HepG2 (cell line): Measurements from ENCODE around the gene CLEC16A. TPM values are rescaled to one million over a fixed set of nuclear protein-coding genes. Genes with fewer than 3 reads are reported as not detected.

Experiments used
- ATAC-seq: fragments of 200-7000 bp; cut with Tn5 transposase; 3 replicates; pipeline ENCODE4 v1.9.1; 2020; ENCODE audit warnings: mild to moderate bottlenecking, moderate library complexity
- BruUV-seq: library from RNA; stranded (reverse); fragments of 400-500 nt; replicated peaks from 2 replicates; lab custom pipeline; 2021; lab: Mats Ljungman, UMichigan
- CTCF ChIA-PET: fragments of 300-600 bp; formaldehyde crosslinking; extraction: SDS; loops from one replicate; lab custom pipeline; 2021; ENCODE audit warnings: low total read pairs, inconsistent platforms, low intra/inter-chr PET ratio; lab: Yijun Ruan, JAX
- POLR2A ChIA-PET: fragments of 350-600 bp; sonication (Branson Sonifier 250); formaldehyde crosslinking; loops from one replicate; lab custom pipeline; 2020; ENCODE audit warnings: antibody characterized with exemption, inconsistent platforms; lab: Yijun Ruan, JAX
- DNase-seq: peaks from one replicate; pipeline ENCODE4 v3.0.0-alpha.2; 2015; ENCODE audit warnings: low spot score
- FAIRE-seq: peaks from 3 replicates; lab custom pipeline; 2011; peaks lifted over from hg19 to GRCh38; lab: Jason Lieb, UNC
- H2AFZ ChIP-seq: one replicate; pipeline ENCODE4 v1.6.1; 2011; ENCODE audit warnings: low read length, inconsistent platforms
- H3K27ac ChIP-seq: fragments of 300-600 bp; 3 replicates; pipeline ENCODE4 v1.8.0; 2011; ENCODE audit warnings: mixed run types, mild to moderate bottlenecking, mixed read lengths, low read length, inconsistent platforms; ENCODE audit not compliant: insufficient read depth; ENCODE audit errors: extremely low read length
- H3K27me3 ChIP-seq, 2 experiments: fragments of 200-600 bp in 1 of 2; 2 replicates in 1 of 2; 3 replicates in 1 of 2; pipeline versions ENCODE4 v1.6.0 to v1.8.0; 2011; ENCODE audit warnings: low read length in 2 of 2, mild to moderate bottlenecking in 2 of 2, moderate library complexity in 2 of 2, inconsistent platforms in 1 of 2; ENCODE audit not compliant: insufficient read depth in 2 of 2, control insufficient read depth in 1 of 2
- H3K36me3 ChIP-seq, 2 experiments: fragments of 200-600 bp in 1 of 2; replicated peaks in 1 of 2; 2 replicates in 1 of 2; 3 replicates in 1 of 2; pipeline versions ENCODE4 v1.5.1 to v1.8.0; 2011; ENCODE audit warnings: low read length in 2 of 2, inconsistent platforms in 1 of 2; ENCODE audit not compliant: insufficient read depth in 2 of 2, control insufficient read depth in 1 of 2
- H3K4me1 ChIP-seq: 2 replicates; pipeline ENCODE4 v1.5.1; 2012; ENCODE audit warnings: low read length, inconsistent platforms; ENCODE audit not compliant: insufficient read depth
- H3K4me2 ChIP-seq: 2 replicates; pipeline ENCODE4 v1.6.0; 2011; ENCODE audit warnings: low read depth, low read length, inconsistent platforms
- H3K4me3 ChIP-seq, 3 experiments: fragments of 200-600 bp in 1 of 3; sonication (generic), shearing (Covaris generic) in 1 of 3; replicated peaks in 1 of 3; 2 replicates each; pipeline ENCODE4 v1.5.1; 2011 to 2016; ENCODE audit warnings: low read length in 3 of 3, inconsistent platforms in 2 of 3, low read depth in 2 of 3, mild to moderate bottlenecking in 2 of 3, control low read depth in 1 of 3, mixed read lengths in 1 of 3; ENCODE audit not compliant: insufficient read depth in 1 of 3
- H3K79me2 ChIP-seq: one replicate; pipeline ENCODE4 v1.6.1; 2011; ENCODE audit warnings: low read length, inconsistent platforms; ENCODE audit not compliant: insufficient read depth
- H3K9ac ChIP-seq: 2 replicates; pipeline ENCODE4 v1.6.0; 2011; ENCODE audit warnings: mild to moderate bottlenecking, low read depth, low read length, inconsistent platforms; ENCODE audit not compliant: insufficient read depth
- H3K9me3 ChIP-seq: 2 replicates; pipeline ENCODE4 v1.5.1; 2012; ENCODE audit warnings: mild to moderate bottlenecking, low read length
- H4K20me1 ChIP-seq: 2 replicates; pipeline ENCODE4 v1.6.0; 2011; ENCODE audit warnings: inconsistent platforms, mild to moderate bottlenecking, low read length, moderate library complexity; ENCODE audit not compliant: insufficient read depth
- ATRX ChIP-seq: sonication (generic); formaldehyde crosslinking; IDR thresholded peaks from 2 replicates; pipeline ENCODE4 v1.4.0; 2020; ENCODE audit warnings: missing genetic modification reagents, borderline replicate concordance
- HNF1A ChIP-seq, 2 experiments: sonication (generic) in 1 of 2; formaldehyde crosslinking in 1 of 2; IDR thresholded peaks; 2 replicates each; pipeline versions ENCODE4 v1.4.0 to v1.6.1; 2016 to 2020; ENCODE audit warnings: borderline replicate concordance in 1 of 2, low read depth in 1 of 2, mild to moderate bottlenecking in 1 of 2, missing genetic modification reagents in 1 of 2
- HNF4A ChIP-seq: sonication (generic); formaldehyde crosslinking; IDR thresholded peaks from 2 replicates; pipeline ENCODE4 v1.4.0; 2020; ENCODE audit warnings: missing genetic modification reagents
- IKZF1 ChIP-seq: fragments of 450-650 bp; IDR thresholded peaks from 2 replicates; pipeline ENCODE4 v1.7.1; 2016
- KMT2A ChIP-seq: sonication (generic); formaldehyde crosslinking; IDR thresholded peaks from 2 replicates; pipeline ENCODE4 v1.4.0; 2020; ENCODE audit warnings: missing genetic modification reagents
- MAFF ChIP-seq: IDR thresholded peaks from 2 replicates; pipeline ENCODE4 v1.6.1; 2011; ENCODE audit warnings: low read depth, low read length, improper control_type of control experiment
- MXD4 ChIP-seq: IDR thresholded peaks from 2 replicates; pipeline ENCODE4 v1.6.1; 2016; ENCODE audit warnings: mild to moderate bottlenecking, missing biosample characterization, missing genetic modification reagents
- PATZ1 ChIP-seq: sonication (generic); formaldehyde crosslinking; IDR thresholded peaks from 2 replicates; pipeline ENCODE4 v1.4.0; 2020; ENCODE audit warnings: missing genetic modification reagents
- RELA ChIP-seq: sonication (generic); formaldehyde crosslinking; IDR thresholded peaks from 2 replicates; pipeline ENCODE4 v1.4.0; 2020; ENCODE audit warnings: missing genetic modification reagents
- REXO4 ChIP-seq: sonication (generic); formaldehyde crosslinking; IDR thresholded peaks from 2 replicates; pipeline ENCODE4 v1.8.0; 2022; ENCODE audit warnings: missing genetic modification reagents, mild to moderate bottlenecking, borderline replicate concordance
- TBX3 ChIP-seq: fragments of 450-650 bp; IDR thresholded peaks from 2 replicates; pipeline ENCODE4 v1.6.1; 2017; ENCODE audit warnings: antibody characterized with exemption, mild to moderate bottlenecking, inconsistent platforms, borderline replicate concordance
- ZNF180 ChIP-seq: sonication (generic); formaldehyde crosslinking; IDR thresholded peaks from 2 replicates; pipeline ENCODE4 v1.4.0; 2020; ENCODE audit warnings: low read depth, missing genetic modification reagents, borderline replicate concordance
- ZNF205 ChIP-seq: IDR thresholded peaks from 2 replicates; pipeline ENCODE4 v1.6.1; 2018; ENCODE audit warnings: missing biosample characterization, missing genetic modification reagents
- ZNF264 ChIP-seq: sonication (generic); formaldehyde crosslinking; IDR thresholded peaks from 2 replicates; pipeline ENCODE4 v1.4.0; 2020; ENCODE audit warnings: missing genetic modification reagents
- WGBS: methylation state at CpG from one replicate; pipeline ENCODE4 v1.1.6; 2017; ENCODE audit warnings: low lambda C conversion rate; 5-methylcytosine and 5-hydroxymethylcytosine counted together
- in situ Hi-C: cut with HindIII; loops from 2 replicates; pipeline ENCODE4 v1.10.0; 2017; ENCODE audit warnings: low pct_unique_long_range_greater_than_20kb; ENCODE audit not compliant: extremely low pct_ligation_motif_present
- intact Hi-C: fragments of 100-400 bp; cut with micrococcal nuclease; formaldehyde crosslinking; loops from one replicate; pipeline ENCODE4 v1.10.0; 2022; ENCODE audit not compliant: unreplicated experiment
- polyA plus RNA-seq, 8 experiments: library from polyadenylated mRNA; depleted of rRNA in 3 of 8; stranded (reverse) in 7 of 8; unstranded in 1 of 8; fragments of >200 nt; fragmentation: Illumina TruSeq in 4 of 8; extraction: Trizol in 4 of 8; gene quantifications; 2 replicates each; pipeline versions ENCODE4 v1.2.1 to v1.2.3, GENCODE V29; 2011 to 2016; ENCODE audit warnings: low read depth in 4 of 8, missing spikeins in 1 of 8, mixed read lengths in 1 of 8; ENCODE audit not compliant: insufficient read depth in 1 of 8
- total RNA-seq, 5 experiments: library from RNA; depleted of rRNA; stranded (reverse); fragments of >200 nt; fragmentation: Illumina TruSeq; extraction: Trizol; gene quantifications; 2 replicates each; pipeline ENCODE4 v1.2.3, GENCODE V29; 2016; ENCODE audit warnings: low read depth in 1 of 5

CLEC16A gene
- total and polyA plus RNA-seq, 2 of the 13 experiments (the other 11 are each of a cell fraction or from before 2014, with no cell fraction given): 8.5 to 10.3 TPM

GRCh38 chr16:11109566-11109965 is 165.2 kb downstream of the CLEC16A start:
- no peaks in the 10 kb centered on the region for H4K20me1 ChIP-seq
- DNase-seq: no peak
- TF ChIP-seq REXO4 (no peak), PATZ1 (CRISPR knock-in tag) (0 out of 2 replicates have a peak, but pooled peaks have one; percentile 10)
- no peak for ATAC-seq
- WGBS: 45% methylated on average over 6 of the region's 6 CpGs
- no peaks in the 10 kb centered on the region for H3K36me3 ChIP-seq
- no peaks in the 10 kb centered on the region for H3K79me2 ChIP-seq
- no peak overlapping the region for H3K27ac ChIP-seq
- in situ Hi-C loops: no loop called here
- H3K4me1 ChIP-seq: peaks cover 19% of the 10 kb centered on the region
- no peaks in the 10 kb centered on the region for H3K9me3 ChIP-seq
- intact Hi-C loops: loop anchor here (5.0 kb wide), 1 partner anchor 188 kb away; no protein-coding TSS in a partner anchor
- H3K27me3 ChIP-seq: no peaks in the 10 kb centered on the region
- no peak overlapping the region for H3K4me2 ChIP-seq
- no TSS peak for BruUV-seq
- no peak for FAIRE-seq
- no peak overlapping the region for H2AFZ ChIP-seq
- no peak overlapping the region for H3K4me3 ChIP-seq
- no peak overlapping the region for H3K9ac ChIP-seq
- CTCF ChIA-PET: no interaction called here
- POLR2A ChIA-PET: no interaction called here

- no TSS peak for BruUV-seq
- H3K36me3 ChIP-seq: no peaks in the 10 kb centered on the region
- H3K27ac ChIP-seq: no peak overlapping the region
- WGBS: 92% methylated on average over 1 of the region's 1 CpG
- H2AFZ ChIP-seq: no peak overlapping the region
- H3K4me3 ChIP-seq: no peak overlapping the region
- ChIA-PET CTCF (no interaction called here), POLR2A (no interaction called here)
- no peaks in the 10 kb centered on the region for H3K79me2 ChIP-seq
- no peaks in the 10 kb centered on the region for H3K27me3 ChIP-seq
- intact Hi-C loops (no loop called here), in situ Hi-C loops (no loop called here)
- H3K4me1 ChIP-seq: 0 out of 2 replicates have a peak, but pooled peaks cover 7% of the 10 kb centered on the region
- H3K4me2 ChIP-seq: no peak overlapping the region
- no peaks in the 10 kb centered on the region for H4K20me1 ChIP-seq
- FAIRE-seq (no peak), ATAC-seq (no peak), DNase-seq (no peak)
- no peaks in the 10 kb centered on the region for H3K9me3 ChIP-seq
- H3K9ac ChIP-seq: no peak overlapping the region
- TF ChIP-seq KMT2A (no peak), ZNF205 (CRISPR knock-in tag) (no peak), ZNF264 (CRISPR knock-in tag) (no peak), MXD4 (CRISPR knock-in tag) (no peak), IKZF1 (no peak), TBX3 (no peak), HNF4A (no peak), HNF1A (IDR thresholded peaks at IDR 0.05; ENCODE audit: low read depth) (no peak), HNF1A (CRISPR knock-in tag; IDR thresholded peaks at IDR 0.05; ENCODE audit: borderline replicate concordance) (no peak), RELA (CRISPR knock-in tag) (no peak), MAFF (no peak), ZNF180 (no peak), ATRX (CRISPR knock-in tag) (no peak)
These were observed 166.8 kb downstream of the CLEC16A start for GRCh38 chr16:11111150-11111549.
